HG03520 (cell line): Measurements from ENCODE around the gene ST3GAL5.

Experiments used
- ATAC-seq: cut with Tn5 transposase; IDR thresholded peaks from one replicate; pipeline ENCODE4 v1.9.1; 2021; ENCODE audit warnings: mild to moderate bottlenecking, moderate library complexity; ENCODE audit not compliant: unreplicated experiment

The ST3GAL5 gene

DNA sequence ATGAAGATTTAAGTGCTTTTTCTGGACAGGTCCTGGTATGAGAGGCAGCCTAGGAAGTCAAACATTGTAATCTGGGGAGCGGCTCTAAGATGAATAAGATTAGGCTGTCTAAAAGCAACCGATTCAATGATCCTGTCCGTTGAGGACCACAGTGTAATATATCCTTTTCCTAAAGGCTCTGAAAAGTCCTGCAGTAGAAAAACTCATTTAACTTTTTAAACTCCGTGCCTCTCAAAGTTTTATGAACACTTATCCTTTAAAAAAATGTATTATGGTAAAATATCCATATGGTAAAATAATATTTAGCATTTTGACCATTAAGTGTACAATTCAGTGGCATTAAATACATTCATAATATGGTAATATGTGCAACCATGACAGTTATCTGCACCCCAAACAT lies 95.2 kb downstream of the ST3GAL5 start:
- no peak for ATAC-seq

- no peak for ATAC-seq
Measured at GRCh38 chr2:85792783-85793441, 95.9 kb downstream of the ST3GAL5 start.

GRCh38 chr2:85791704-85792565 lies 96.9 kb downstream of the ST3GAL5 start:
- no peak for ATAC-seq

- ATAC-seq: no peak
Measured at GRCh38 chr2:85790499-85791188, 98.1 kb downstream of the ST3GAL5 start.

DNA sequence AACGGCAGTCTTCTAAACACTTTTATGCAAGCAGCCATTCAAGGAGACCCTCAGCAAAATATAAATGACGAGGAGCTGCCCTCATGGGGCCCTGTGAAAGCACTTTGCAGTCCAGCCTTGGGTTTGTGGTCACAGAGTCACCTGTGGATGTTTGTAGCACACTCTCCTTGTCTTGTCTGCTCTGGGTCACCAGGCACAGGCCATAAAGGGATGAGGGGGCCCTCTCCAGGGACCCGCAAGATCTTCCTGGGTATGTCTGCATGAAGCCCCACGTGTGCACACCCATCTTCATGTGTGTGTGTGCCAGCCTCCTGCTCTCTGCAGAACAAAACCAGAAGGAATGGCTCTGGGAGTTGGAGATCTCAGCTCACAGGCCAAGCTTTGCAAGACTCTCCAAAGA lies 98.8 kb downstream of the ST3GAL5 start:
- no peak for ATAC-seq

DNA sequence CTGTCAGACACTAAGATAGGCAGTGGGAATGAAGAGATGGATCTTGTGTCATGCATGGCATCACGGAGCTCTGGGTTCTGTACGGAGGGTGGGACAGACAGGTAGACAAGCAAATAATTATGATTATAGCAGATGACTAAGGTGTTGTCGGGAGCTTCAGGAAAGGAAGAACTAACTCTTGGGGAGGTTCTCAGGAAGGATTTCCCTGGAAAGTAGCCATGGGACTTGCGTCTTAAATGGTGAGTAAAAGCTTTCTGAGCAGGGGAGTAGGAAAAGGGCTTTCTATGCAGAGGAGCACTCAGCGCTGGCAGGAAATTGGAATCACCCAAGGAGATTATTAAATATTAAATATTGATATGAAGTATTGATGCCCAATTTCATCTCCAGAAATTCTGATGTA lies 99.5 kb downstream of the ST3GAL5 start:
- ATAC-seq: no peak

DNA sequence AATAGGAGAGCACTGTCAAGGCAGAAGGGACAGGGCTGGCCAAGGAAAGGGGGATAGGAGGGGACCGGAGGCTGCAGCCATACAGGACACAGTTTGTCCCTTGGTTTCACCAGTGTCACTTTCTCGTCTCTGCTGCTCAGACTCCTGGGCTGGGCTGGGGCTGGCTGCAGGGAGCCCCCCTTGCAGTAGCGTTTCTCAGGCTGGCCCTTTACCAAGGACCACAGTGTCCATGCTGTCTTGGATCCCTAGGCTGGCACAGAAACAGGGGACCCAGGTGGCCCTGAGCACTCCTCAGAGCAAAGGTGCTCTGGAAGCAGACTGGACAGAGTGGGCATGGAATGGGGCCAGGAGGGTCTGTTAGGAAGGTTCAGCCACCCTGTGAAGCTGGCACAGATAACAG lies 100.2 kb downstream of the ST3GAL5 start:
- ATAC-seq: no peak

DNA sequence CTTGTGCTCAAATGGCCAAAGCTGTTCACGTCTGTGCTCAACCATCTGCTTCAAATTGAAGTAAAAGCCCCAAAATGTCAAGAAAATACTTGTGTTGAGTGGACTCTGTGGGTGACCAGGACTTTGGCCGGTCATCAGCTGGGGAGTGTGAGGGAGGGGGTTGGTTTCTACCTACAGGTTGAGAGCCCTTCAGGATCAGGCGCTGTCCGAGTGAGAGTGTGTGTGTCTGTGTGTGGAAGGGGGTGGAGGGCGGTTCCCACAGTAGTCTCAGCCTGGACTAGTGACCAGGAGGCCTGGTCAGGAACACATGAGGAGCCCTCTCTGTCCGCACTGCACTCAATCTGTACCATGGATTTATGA lies 100.8 kb downstream of the ST3GAL5 start:
- ATAC-seq: no peak

DNA sequence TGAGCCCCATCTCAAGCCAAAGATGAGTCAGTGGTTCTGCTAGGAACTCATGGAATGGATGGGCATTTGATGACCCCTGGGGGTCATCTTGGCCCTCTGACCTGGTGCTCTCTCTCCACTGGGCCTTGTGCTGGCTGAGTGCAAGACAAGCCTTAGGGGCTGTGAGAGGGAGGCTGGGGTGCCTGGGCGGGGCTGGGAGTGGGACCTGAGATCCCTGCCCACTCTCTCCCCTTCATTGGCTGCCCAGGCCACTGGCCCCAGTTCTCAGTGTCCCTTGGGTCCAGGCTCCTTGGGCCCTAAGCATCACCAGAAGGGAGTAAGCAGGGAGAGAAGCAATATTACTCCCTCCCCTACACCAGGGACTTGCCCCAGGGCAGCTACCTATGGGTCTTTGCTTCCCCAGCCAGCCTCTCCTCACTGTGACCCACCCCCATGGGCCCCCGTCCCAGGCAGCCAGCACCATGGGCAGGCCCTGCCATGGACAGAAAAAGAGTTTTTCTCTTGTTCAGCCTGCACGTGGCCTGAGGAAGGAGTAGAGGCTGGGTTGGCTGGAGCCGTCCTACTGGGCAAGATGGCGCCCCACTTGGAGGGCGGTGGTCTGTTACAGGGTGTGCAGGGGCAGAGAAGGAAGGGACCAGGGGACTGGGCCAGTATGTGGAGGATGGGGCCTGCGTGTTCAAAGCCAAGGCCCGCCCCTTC lies 101.4 kb downstream of the ST3GAL5 start:
- ATAC-seq: no peak
